HUES64 (cell line): ENCODE measurements around the gene NXPH2.

Source experiments
- H3K27ac ChIP-seq: 2 replicates; pipeline ENCODE4 v1.7.0; 2013; ENCODE audit warnings: low read depth, low read length, inconsistent platforms
- H3K27me3 ChIP-seq: 2 replicates; pipeline ENCODE4 v1.6.1; 2013; ENCODE audit warnings: mild to moderate bottlenecking, low read length; ENCODE audit not compliant: insufficient read depth
- H3K36me3 ChIP-seq: 2 replicates; pipeline ENCODE4 v1.6.1; 2013; ENCODE audit warnings: mild to moderate bottlenecking, low read length; ENCODE audit not compliant: insufficient read depth
- H3K4me1 ChIP-seq: 2 replicates; pipeline ENCODE4 v1.6.1; 2013; ENCODE audit warnings: mild to moderate bottlenecking, low read length, moderate library complexity; ENCODE audit not compliant: insufficient read depth
- H3K4me3 ChIP-seq: 2 replicates; pipeline ENCODE4 v1.5.1; 2013; ENCODE audit warnings: mild to moderate bottlenecking, low read length, moderate library complexity
- H3K9ac ChIP-seq: 2 replicates; pipeline ENCODE4 v1.6.1; 2013; ENCODE audit warnings: mild to moderate bottlenecking, low read depth, low read length
- H3K9me3 ChIP-seq: 2 replicates; pipeline ENCODE4 v1.6.1; 2013; ENCODE audit warnings: low read depth, low read length; ENCODE audit not compliant: insufficient read depth
- WGBS: fragments of 150-250, 120-280 bp; methylation state at CpG from one replicate; pipeline ENCODE4 v1.1.7; 2013; ENCODE audit warnings: missing lambda C conversion rate; 5-methylcytosine and 5-hydroxymethylcytosine counted together

The NXPH2 gene

DNA sequence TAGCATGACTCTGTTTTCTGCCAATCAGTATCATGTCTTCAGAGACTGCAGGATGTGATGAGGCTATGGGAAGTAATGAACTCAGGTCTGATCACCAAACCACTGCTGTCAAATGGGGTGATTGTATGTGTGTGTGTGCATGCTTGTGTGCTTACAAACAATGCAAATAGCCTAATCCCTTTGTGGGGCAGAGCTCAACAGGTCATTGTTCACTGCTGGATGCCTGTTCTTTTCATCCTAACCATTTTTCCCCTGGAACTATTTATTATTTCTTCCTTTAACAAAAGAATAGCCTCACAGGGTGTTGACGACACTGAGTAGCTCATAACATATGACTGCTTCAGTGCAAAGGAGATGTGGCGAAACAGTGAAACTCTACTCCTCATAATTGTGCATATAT, 55.9 kb downstream of the NXPH2 start:
- 83% methylated on average over 2 of the region's 2 CpGs for WGBS
- Histone ChIP-seq H3K9me3 (no peaks in the 10 kb centered on the region), H3K27ac (no peak overlapping the region), H3K27me3 (no peaks in the 10 kb centered on the region), H3K9ac (no peak overlapping the region), H3K4me1 (peaks cover 6% of the 10 kb centered on the region), H3K4me3 (no peak overlapping the region), H3K36me3 (no peaks in the 10 kb centered on the region)

DNA sequence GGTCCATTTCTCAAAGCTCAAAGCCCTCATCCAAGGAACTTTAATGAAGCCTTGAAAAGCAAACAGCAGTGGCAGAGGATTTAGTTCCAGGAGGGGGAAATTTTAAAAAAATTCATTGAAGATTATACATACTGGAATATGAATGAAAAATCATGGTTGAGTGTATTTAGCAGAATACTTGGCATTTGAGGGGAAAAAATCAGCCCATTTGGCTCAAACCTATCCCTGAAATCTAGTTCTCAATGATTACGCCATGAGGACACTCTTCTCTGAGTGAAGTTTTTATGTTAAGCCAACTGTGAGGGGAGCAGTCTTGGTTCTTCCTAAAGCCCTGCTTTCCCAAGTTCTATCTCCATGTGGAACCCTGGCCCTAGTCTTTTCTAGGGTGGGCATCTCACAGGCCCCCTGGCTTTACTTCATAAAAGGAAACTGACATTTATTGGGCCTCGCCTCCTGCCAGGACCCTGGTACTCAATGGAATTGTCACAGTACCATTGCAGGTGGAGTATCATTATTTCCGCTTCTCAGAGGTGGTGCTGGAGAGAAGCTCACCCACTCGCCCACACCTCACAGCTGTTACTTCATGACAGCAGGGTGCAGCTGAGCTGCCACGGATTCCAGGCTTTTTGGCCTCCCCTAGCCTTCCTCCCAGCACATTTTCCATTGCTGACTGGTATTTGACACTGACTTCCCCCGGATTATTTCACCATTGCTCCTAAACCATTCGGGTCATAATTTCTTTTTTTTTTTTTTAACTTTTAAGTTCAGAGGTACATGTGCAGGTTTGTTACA, 56.8 kb downstream of the NXPH2 start:
- H3K36me3 ChIP-seq, result no peaks in the 10 kb centered on the region
- H3K4me1 ChIP-seq, result peaks cover 9% of the 10 kb centered on the region
- H3K9me3 ChIP-seq, result no peaks in the 10 kb centered on the region
- H3K9ac ChIP-seq, result no peak overlapping the region
- no peak overlapping the region for H3K4me3 ChIP-seq
- no peak overlapping the region for H3K27ac ChIP-seq
- WGBS, result 88% methylated on average over 7 of the region's 7 CpGs
- no peaks in the 10 kb centered on the region for H3K27me3 ChIP-seq

DNA sequence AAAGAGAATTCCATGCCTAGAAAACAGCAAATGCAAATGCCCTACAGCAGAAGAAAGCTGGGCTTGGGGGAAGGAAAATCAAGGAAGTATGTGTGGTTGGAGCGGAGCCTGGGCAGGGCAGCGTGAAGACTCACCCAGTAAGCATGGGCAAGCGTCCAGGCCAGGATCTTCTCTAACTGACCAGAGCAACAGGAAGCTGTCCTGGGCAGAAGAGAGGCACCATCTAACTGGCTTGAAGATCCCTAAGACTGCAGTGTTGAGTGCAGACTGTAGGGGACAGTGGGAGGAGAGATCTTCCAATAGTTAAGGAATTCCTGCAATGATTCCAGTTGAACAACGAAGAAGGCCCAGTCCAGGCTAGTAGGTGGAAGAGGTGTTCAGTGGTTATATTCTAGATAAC, 57.9 kb downstream of the NXPH2 start:
- H3K27me3 ChIP-seq, result no peaks in the 10 kb centered on the region
- WGBS, result 94% methylated on average over 4 of the region's 4 CpGs

DNA sequence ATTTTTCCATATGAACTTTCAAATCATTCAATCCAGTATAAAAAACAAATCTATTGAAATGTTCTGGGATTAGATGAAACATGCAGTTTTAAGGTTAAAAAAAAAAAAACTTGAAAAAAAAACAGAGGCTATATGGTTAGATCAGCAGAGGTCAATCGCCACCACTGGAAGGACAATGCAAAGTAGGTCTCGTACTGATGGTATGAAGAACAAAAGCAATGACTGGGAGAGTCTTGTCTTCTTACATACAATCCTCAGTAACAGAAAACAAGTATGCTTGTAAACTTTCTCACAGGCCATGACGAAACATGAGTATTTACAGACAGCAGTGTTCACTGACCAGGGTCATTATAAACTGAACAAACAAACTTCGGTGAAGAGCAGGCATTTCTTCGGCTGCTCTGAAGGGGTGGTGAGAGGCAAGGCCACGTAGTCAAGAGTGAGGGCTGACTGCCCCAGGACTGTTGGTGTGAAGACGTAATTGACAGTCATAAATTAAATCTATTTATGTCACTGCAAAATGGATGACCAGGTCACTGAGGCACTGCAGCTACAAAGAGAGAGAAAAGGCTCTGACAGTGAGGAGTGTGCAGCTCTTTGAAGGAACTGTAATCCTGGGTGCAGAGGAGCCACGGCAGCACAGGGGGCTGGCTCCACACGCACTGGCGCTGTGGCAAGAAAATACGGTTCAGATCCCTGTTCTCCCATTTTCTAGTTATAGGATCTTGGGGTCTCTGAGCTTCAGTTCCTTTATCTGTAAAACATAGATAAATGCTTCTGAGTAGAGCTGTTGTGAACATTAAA, 60.0 kb downstream of the NXPH2 start:
- no peaks in the 10 kb centered on the region for H3K27me3 ChIP-seq
- WGBS, result 82% methylated on average over 11 of the region's 11 CpGs
- no peaks in the 10 kb centered on the region for H3K36me3 ChIP-seq
- H3K9ac ChIP-seq, result no peak overlapping the region
- no peaks in the 10 kb centered on the region for H3K9me3 ChIP-seq
- no peak overlapping the region for H3K4me3 ChIP-seq
- peaks cover 9% of the 10 kb centered on the region for H3K4me1 ChIP-seq
- H3K27ac ChIP-seq, result no peak overlapping the region

More for the DNA sequence above, 57.9 kb downstream of the NXPH2 start:
- Histone ChIP-seq H3K9me3 (no peaks in the 10 kb centered on the region), H3K36me3 (no peaks in the 10 kb centered on the region), H3K9ac (no peak overlapping the region), H3K4me1 (peaks cover 9% of the 10 kb centered on the region), H3K4me3 (no peak overlapping the region), H3K27ac (no peak overlapping the region)

- Histone ChIP-seq H3K36me3 (no peaks in the 10 kb centered on the region), H3K27ac (no peak overlapping the region), H3K9ac (no peak overlapping the region), H3K27me3 (no peaks in the 10 kb centered on the region), H3K4me1 (peaks cover 3% of the 10 kb centered on the region; the same call in 1 of the 2 replicates), H3K4me3 (no peak overlapping the region), H3K9me3 (no peaks in the 10 kb centered on the region)
Measured at GRCh38 chr2:138718405-138718804, 61.8 kb downstream of the NXPH2 start.

DNA sequence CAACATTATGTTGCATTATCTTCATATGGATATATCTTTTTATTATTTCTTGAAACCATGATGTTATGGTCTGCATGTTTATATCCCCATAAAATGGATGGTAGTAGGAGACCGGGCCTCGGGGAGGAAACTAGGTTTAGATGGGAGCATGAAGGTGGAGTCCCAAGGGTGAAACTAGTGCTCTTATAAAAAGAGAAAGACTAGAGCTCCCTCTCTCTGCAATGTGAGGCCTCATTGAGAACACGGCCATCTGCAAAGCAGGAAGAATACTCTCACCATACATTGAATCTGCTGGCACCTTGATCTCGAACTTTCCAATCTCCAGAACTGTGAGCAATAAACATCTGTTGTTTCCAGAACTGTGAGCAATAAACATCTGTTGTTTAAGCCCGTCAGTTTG, 64.0 kb downstream of the NXPH2 start:
- Histone ChIP-seq H3K27ac (no peak overlapping the region), H3K4me3 (no peak overlapping the region), H3K4me1 (peaks cover 3% of the 10 kb centered on the region; the same call in 1 of the 2 replicates), H3K9me3 (no peaks in the 10 kb centered on the region), H3K9ac (no peak overlapping the region), H3K27me3 (no peaks in the 10 kb centered on the region), H3K36me3 (no peaks in the 10 kb centered on the region)
- WGBS, result 85% methylated on average over 5 of the region's 5 CpGs

GRCh38 chr2:138713504-138713903, 66.7 kb downstream of the NXPH2 start:
- H3K9me3 ChIP-seq, result no peaks in the 10 kb centered on the region
- H3K27me3 ChIP-seq, result no peaks in the 10 kb centered on the region
- H3K9ac ChIP-seq, result no peak overlapping the region
- no peak overlapping the region for H3K4me3 ChIP-seq
- H3K36me3 ChIP-seq, result no peaks in the 10 kb centered on the region
- WGBS, result 86% methylated on average over 5 of the region's 5 CpGs
- no peak overlapping the region for H3K27ac ChIP-seq
- peaks cover under 1% of the 10 kb centered on the region; the same call in 1 of the 2 replicates for H3K4me1 ChIP-seq

DNA sequence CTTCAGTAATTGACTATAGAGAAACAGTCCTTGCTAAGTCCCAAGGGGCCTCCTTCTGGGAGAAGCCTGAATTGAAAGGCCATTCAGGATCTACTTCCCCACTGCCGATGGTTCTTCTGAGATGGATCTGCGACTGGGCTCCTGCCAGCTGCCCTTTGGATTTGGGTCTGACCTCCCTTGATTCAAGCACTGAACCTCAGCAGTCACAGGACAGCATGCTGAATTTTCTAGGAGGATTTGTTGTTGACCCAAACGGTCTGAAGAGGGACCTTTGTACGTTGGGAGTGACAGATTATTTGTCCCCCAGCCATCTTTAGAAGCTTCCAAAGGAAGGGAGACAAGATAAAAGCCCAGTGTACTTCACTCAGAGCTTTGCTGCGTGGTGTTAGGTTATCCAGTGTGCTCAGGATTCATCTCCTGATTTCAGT, 67.1 kb downstream of the NXPH2 start:
- H3K9me3 ChIP-seq, result no peaks in the 10 kb centered on the region
- H3K36me3 ChIP-seq, result no peaks in the 10 kb centered on the region
- no peaks in the 10 kb centered on the region for H3K4me1 ChIP-seq
- H3K27me3 ChIP-seq, result no peaks in the 10 kb centered on the region
- H3K27ac ChIP-seq, result no peak overlapping the region
- 85% methylated on average over 5 of the region's 5 CpGs for WGBS
- H3K4me3 ChIP-seq, result no peak overlapping the region
- no peak overlapping the region for H3K9ac ChIP-seq

GRCh38 chr2:138712212-138712979, 67.8 kb downstream of the NXPH2 start:
- 88% methylated on average over 4 of the region's 4 CpGs for WGBS
- no peak overlapping the region for H3K4me3 ChIP-seq

GRCh38 chr2:138711812-138712211, 68.4 kb downstream of the NXPH2 start:
- Histone ChIP-seq H3K27me3 (no peaks in the 10 kb centered on the region), H3K9ac (no peak overlapping the region)
- WGBS, result 96% methylated on average over 3 of the region's 3 CpGs

More at GRCh38 chr2:138712212-138712979, 67.8 kb downstream of the NXPH2 start:
- Histone ChIP-seq H3K27ac (no peak overlapping the region), H3K36me3 (no peaks in the 10 kb centered on the region), H3K9me3 (no peaks in the 10 kb centered on the region), H3K9ac (no peak overlapping the region), H3K4me1 (no peaks in the 10 kb centered on the region), H3K27me3 (no peaks in the 10 kb centered on the region)

More at GRCh38 chr2:138711812-138712211, 68.4 kb downstream of the NXPH2 start:
- Histone ChIP-seq H3K36me3 (no peaks in the 10 kb centered on the region), H3K4me1 (no peaks in the 10 kb centered on the region), H3K27ac (no peak overlapping the region), H3K4me3 (no peak overlapping the region), H3K9me3 (no peaks in the 10 kb centered on the region)
